ENCODE data around the gene AMMECR1. TPM values are rescaled to one million over a fixed set of nuclear protein-coding genes. Genes with fewer than 3 reads are reported as not detected.

Gene AMMECR1
- total RNA-seq, 1 experiment from 2014 or later = 15.0 TPM

GRCh38 chrX:110284159-110284558 lies 33.7 kb downstream of the AMMECR1 start:
- in situ Hi-C loops (cut with HindIII; ENCODE audit: low pct_unique_long_range_greater_than_20kb, low sequenced_read_pairs) = no loop called here

GRCh38 chrX:110282922-110283321 lies 35.0 kb downstream of the AMMECR1 start:
- Histone ChIP-seq H3K27ac (ENCODE audit: low read length) (no peak overlapping the region), H3K4me3 (ENCODE audit: low read depth in 2 of 2, low read length in 2 of 2) (no peak overlapping the region), H3K9me3 (ENCODE audit: control insufficient read depth, insufficient read depth, low read depth, low read length) (no peaks in the 10 kb centered on the region), H3K27me3 (ENCODE audit: control insufficient read depth, insufficient read depth, low read length) (no peaks in the 10 kb centered on the region), H3K36me3 (ENCODE audit: control insufficient read depth, insufficient read depth, low read length) (no peaks in the 10 kb centered on the region), H3K4me1 (ENCODE audit: control insufficient read depth, insufficient read depth, low read length) (no peaks in the 10 kb centered on the region)
- TF ChIP-seq REST (IDR thresholded peaks at IDR 0.05; ENCODE audit: insufficient read depth in 1 of 2, low read depth in 2 of 2, low read length in 1 of 2) (no peak), POLR2AphosphoS5 (IDR thresholded peaks at IDR 0.05; ENCODE audit: low read depth, low read length) (no peak), TCF7L2 (IDR thresholded peaks at IDR 0.05; ENCODE audit: low read depth, low read length) (no peak), SIN3A (IDR thresholded peaks at IDR 0.05; ENCODE audit: borderline replicate concordance, insufficient read depth, low read depth, low read length) (no peak)
- ChIA-PET POLR2A (no interaction called here), CTCF (no interaction called here)
- intact Hi-C loops (cut with micrococcal nuclease; ENCODE audit: unreplicated experiment) = no loop called here
- DNase-seq (ENCODE audit: low read depth, low spot score) = no peak
- in situ Hi-C loops (cut with HindIII; ENCODE audit: low pct_unique_long_range_greater_than_20kb, low sequenced_read_pairs) = no loop called here
- ATAC-seq = no peak
- BruUV-seq (replicated peaks) = no TSS peak

More at GRCh38 chrX:110284159-110284558, 33.7 kb downstream of the AMMECR1 start:
- no peaks in the 10 kb centered on the region for H3K4me1 ChIP-seq (ENCODE audit: control insufficient read depth, insufficient read depth, low read length)
- no peaks in the 10 kb centered on the region for H3K27me3 ChIP-seq (ENCODE audit: control insufficient read depth, insufficient read depth, low read length)
- CTCF ChIA-PET = no interaction called here
- no peaks in the 10 kb centered on the region; the same call in 1 of the 2 replicates for H3K36me3 ChIP-seq (ENCODE audit: control insufficient read depth, insufficient read depth, low read length)
- no peak overlapping the region for H3K4me3 ChIP-seq (ENCODE audit: low read depth in 2 of 2, low read length in 2 of 2)
- ATAC-seq (no peak), DNase-seq (ENCODE audit: low read depth, low spot score) (no peak)
- TF ChIP-seq REST (IDR thresholded peaks at IDR 0.05; ENCODE audit: insufficient read depth in 1 of 2, low read depth in 2 of 2, low read length in 1 of 2) = no peak
- TF ChIP-seq TCF7L2 (IDR thresholded peaks at IDR 0.05; ENCODE audit: low read depth, low read length) = no peak
- no peak for TF ChIP-seq CTCF (IDR thresholded peaks at IDR 0.05)
- TF ChIP-seq SIN3A (IDR thresholded peaks at IDR 0.05; ENCODE audit: borderline replicate concordance, insufficient read depth, low read depth, low read length) = no peak
- TF ChIP-seq POLR2AphosphoS5 (IDR thresholded peaks at IDR 0.05; ENCODE audit: low read depth, low read length) = no peak
- no TSS peak for BruUV-seq (replicated peaks)
- POLR2A ChIA-PET = no interaction called here
- intact Hi-C loops (cut with micrococcal nuclease; ENCODE audit: unreplicated experiment) = no loop called here
- no peak overlapping the region for H3K27ac ChIP-seq (ENCODE audit: low read length)
- no peaks in the 10 kb centered on the region for H3K9me3 ChIP-seq (ENCODE audit: control insufficient read depth, insufficient read depth, low read depth, low read length)

Data from Panc1 (cell line).